ENCODE results near the gene OTX1. TPM values are rescaled to one million over a fixed set of nuclear protein-coding genes. Genes with fewer than 3 reads are reported as not detected.

The OTX1 gene
- total and polyA plus RNA-seq, 10 of the 15 experiments (the other 5 are each of a cell fraction or from before 2014, with no cell fraction given): 0.04 to 0.67 (median 0.23) TPM; not detected in 2

DNA sequence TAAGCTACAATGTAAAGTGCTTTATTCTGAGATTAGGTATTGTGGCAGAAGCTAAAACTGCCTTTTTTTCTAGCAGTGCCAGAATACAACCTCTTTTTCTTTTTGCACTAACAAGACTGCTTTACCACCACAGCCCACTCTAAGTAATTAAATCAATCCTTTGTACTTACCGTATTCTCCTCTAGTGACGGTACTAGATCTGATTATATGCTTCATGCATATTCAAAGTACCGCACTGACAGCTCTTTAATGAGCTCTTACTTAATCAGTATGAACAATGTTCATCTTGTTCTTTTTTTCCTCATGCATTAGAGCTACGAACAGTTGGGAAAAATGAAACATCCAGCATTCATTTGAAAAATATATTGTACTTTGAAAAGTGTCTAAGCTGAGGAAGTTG lies 16.1 kb upstream of the OTX1 start:
- Histone ChIP-seq H3K4me2 (ENCODE audit: control insufficient read depth, insufficient read depth) (no peak overlapping the region), H3K9me3 (replicated peaks; ENCODE audit: control insufficient read depth, insufficient read depth, low read length) (no peaks in the 10 kb centered on the region), H3K4me3 (no peak overlapping the region), H3K79me2 (ENCODE audit: control insufficient read depth, insufficient read depth, low read length) (no peaks in the 10 kb centered on the region), H3K9ac (ENCODE audit: control insufficient read depth, insufficient read depth, low read length) (no peak overlapping the region), H4K20me1 (ENCODE audit: control insufficient read depth, insufficient read depth) (no peaks in the 10 kb centered on the region), H3K36me3 (ENCODE audit: control insufficient read depth in 2 of 2, insufficient read depth in 2 of 2, low read length in 1 of 2) (no peaks in the 10 kb centered on the region), H2AFZ (ENCODE audit: control insufficient read depth, low read depth, low read length) (no peak overlapping the region), H3K27ac (ENCODE audit: control insufficient read depth, insufficient read depth) (no peak overlapping the region), H3K27me3 (replicated peaks in 1 of 2; ENCODE audit: control insufficient read depth in 2 of 2, insufficient read depth in 2 of 2, low read length in 1 of 2) (no peaks in the 10 kb centered on the region), H3K4me1 (ENCODE audit: control insufficient read depth, insufficient read depth, low read length) (no peaks in the 10 kb centered on the region)
- RAD21 ChIA-PET (ENCODE audit: unreplicated experiment): no interaction called here
- intact Hi-C loops (cut with micrococcal nuclease; ENCODE audit: unreplicated experiment): no loop called here
- TF ChIP-seq TCF12 (IDR thresholded peaks at IDR 0.05; ENCODE audit: low read depth, low read length): no peak
- no peak for TF ChIP-seq RELB (IDR thresholded peaks at IDR 0.05; ENCODE audit: low read depth)
- TF ChIP-seq ZNF622 (IDR thresholded peaks at IDR 0.05): no peak
- TF ChIP-seq NBN (IDR thresholded peaks at IDR 0.05): no peak
- TF ChIP-seq, protein P1, sequence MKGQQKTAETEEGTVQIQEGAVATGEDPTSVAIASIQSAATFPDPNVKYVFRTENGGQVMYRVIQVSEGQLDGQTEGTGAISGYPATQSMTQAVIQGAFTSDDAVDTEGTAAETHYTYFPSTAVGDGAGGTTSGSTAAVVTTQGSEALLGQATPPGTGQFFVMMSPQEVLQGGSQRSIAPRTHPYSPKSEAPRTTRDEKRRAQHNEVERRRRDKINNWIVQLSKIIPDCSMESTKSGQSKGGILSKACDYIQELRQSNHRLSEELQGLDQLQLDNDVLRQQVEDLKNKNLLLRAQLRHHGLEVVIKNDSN (IDR thresholded peaks at IDR 0.05; ENCODE audit: borderline replicate concordance, extremely low read length, insufficient read depth, low read depth, low read length): no peak
- no peak for TF ChIP-seq NR2C1 (IDR thresholded peaks at IDR 0.05)
- TF ChIP-seq JUNB (IDR thresholded peaks at IDR 0.05): no peak
- no peak for TF ChIP-seq CREM (IDR thresholded peaks at IDR 0.05; ENCODE audit: low read depth)
- TF ChIP-seq TCF7 (IDR thresholded peaks at IDR 0.05; ENCODE audit: borderline replicate concordance): no peak
- TF ChIP-seq ZNF274 (IDR thresholded peaks at IDR 0.05; ENCODE audit: insufficient read depth, insufficient read length): no peak
- TF ChIP-seq STAT3 (IDR thresholded peaks at IDR 0.05; ENCODE audit: low read depth, low read length): no peak
- TF ChIP-seq CHD4 (IDR thresholded peaks at IDR 0.05): no peak
- no peak for TF ChIP-seq RUNX3 (IDR thresholded peaks at IDR 0.05; ENCODE audit: low read length)
- no peak for TF ChIP-seq ZNF384 (IDR thresholded peaks at IDR 0.05; ENCODE audit: borderline replicate concordance, low read depth, low read length)
- SMC1A ChIA-PET (ENCODE audit: uncharacterized antibody, unreplicated experiment): interaction anchor here (1.5 to 2.3 kb wide), 2 partner anchors 11 to 44 kb away, joined by 3 to 7 read pairs; no protein-coding TSS in a partner anchor
- POLR2A ChIA-PET: interaction anchor here (0.5 to 0.6 kb wide), 2 partner anchors 92 to 1648 kb away, joined by 3 to 14 read pairs; no protein-coding TSS in a partner anchor
- in situ Hi-C loops (cut with MboI): no loop called here
- 73% methylated on average over 4 of the region's 4 CpGs for WGBS (ENCODE audit: insufficient coverage, insufficient replicate concordance, low lambda C conversion rate, missing lambda C conversion rate)
- CTCF ChIA-PET: no interaction called here
- no TSS peak for BruUV-seq (replicated peaks)
- FAIRE-seq (no peak), ATAC-seq (no peak), DNase-seq (ENCODE audit: low read depth, low spot score) (no peak)
